H1 (cell line): ENCODE data around the gene ABCG1. TPM values are rescaled to one million over a fixed set of nuclear protein-coding genes. Genes with fewer than 3 reads are reported as not detected.

Source experiments
- GABPA ChIP-seq: IDR thresholded peaks from 2 replicates; pipeline ENCODE4 v1.6.1; 2011; ENCODE audit warnings: mild to moderate bottlenecking, low read length, moderate library complexity, borderline replicate concordance; ENCODE audit not compliant: insufficient read depth
- POLR2AphosphoS5 ChIP-seq: IDR thresholded peaks from 2 replicates; pipeline ENCODE4 v1.6.1; 2011; ENCODE audit warnings: low read depth, low read length
- polyA plus RNA-seq, 7 experiments: library from polyadenylated mRNA; depleted of rRNA in 3 of 7; stranded (reverse) in 5 of 7; unstranded in 2 of 7; fragments of >200 nt in 5 of 7; fragments of 200-250 nt in 2 of 7; gene quantifications; 1 replicate in 5 of 7; 2 replicates in 1 of 7; 4 replicates in 1 of 7; pipeline versions ENCODE4 v1.2.1 to v1.2.3, GENCODE V29; 2011 to 2013; ENCODE audit warnings: missing spikeins in 2 of 7, mixed read lengths in 2 of 7
- total RNA-seq: library from RNA; stranded (reverse); fragmentation: NEBNext Ultra II Directional; extraction: Animal tissue kit (Norgen Biotek cat#: 25700); gene quantifications from 2 replicates; pipeline ENCODE4 v1.2.1, GENCODE V29; 2021

ABCG1 gene
- total and polyA plus RNA-seq, 2 of the 8 experiments (the other 6 are each of a cell fraction or from before 2014, with no cell fraction given) = 2.1 to 4.0 TPM

DNA sequence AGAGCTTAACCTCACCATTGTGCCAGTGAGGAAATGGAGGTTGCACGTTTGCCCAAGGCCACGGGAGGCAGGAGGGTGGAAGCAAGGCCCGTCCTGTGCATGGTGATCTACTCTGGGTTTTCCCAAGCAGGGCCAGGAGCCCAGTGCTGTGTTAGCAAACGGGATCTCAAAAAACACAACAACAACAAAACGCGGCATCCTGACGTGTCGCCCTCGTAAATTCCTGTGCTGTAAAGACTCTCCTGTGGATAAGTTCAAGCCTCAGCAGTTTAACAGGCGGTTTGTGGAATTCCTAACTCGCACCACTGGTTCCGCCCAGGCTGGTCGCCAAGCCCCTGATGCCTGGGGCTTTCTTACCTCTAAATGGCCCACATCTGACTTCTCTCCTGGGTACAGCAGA is 57.1 kb downstream of the ABCG1 start (continued):
- TF ChIP-seq GABPA (no peak), POLR2AphosphoS5 (no peak)
